IMR-90 (cell line): ENCODE measurements around the gene SARM1. TPM values are rescaled to one million over a fixed set of nuclear protein-coding genes. Genes with fewer than 3 reads are reported as not detected.

Experiments used
- ATAC-seq: fragments of 200-7000 bp; cut with Tn5 transposase; 2 replicates; pipeline ENCODE4 v1.9.1; 2020; ENCODE audit warnings: low read depth, mild to moderate bottlenecking, moderate library complexity
- BruUV-seq: library from RNA; stranded (reverse); fragments of 400-500 nt; replicated peaks from 2 replicates; lab custom pipeline; 2021; lab: Mats Ljungman, UMichigan
- CTCF ChIA-PET: fragments of 300-600 bp; formaldehyde crosslinking; extraction: SDS; loops from one replicate; lab custom pipeline; 2021; ENCODE audit warnings: antibody characterized with exemption; lab: Yijun Ruan, JAX
- POLR2A ChIA-PET: fragments of 300-600 bp; sonication (Branson Sonifier 250); formaldehyde crosslinking; loops from one replicate; lab custom pipeline; 2022; ENCODE audit warnings: antibody characterized with exemption; ENCODE audit not compliant: unreplicated experiment; lab: Charles Lee
- DNase-seq: peaks from one replicate; pipeline ENCODE4 v3.0.0; 2013
- H2AFZ ChIP-seq: replicated peaks from 2 replicates; pipeline ENCODE3; 2013; ENCODE audit warnings: low read length, mild to moderate bottlenecking; ENCODE audit not compliant: poor library complexity
- H2AK5ac ChIP-seq: 2 replicates; pipeline ENCODE4 v1.6.1; 2013; ENCODE audit warnings: low read depth, low read length, inconsistent platforms
- H2AK9ac ChIP-seq: replicated peaks from 2 replicates; pipeline ENCODE3; 2013; ENCODE audit warnings: mild to moderate bottlenecking, low read depth, low read length, moderate library complexity; ENCODE audit not compliant: poor library complexity
- H2BK120ac ChIP-seq: 2 replicates; pipeline ENCODE4 v1.6.1; 2013; ENCODE audit warnings: low read depth, low read length, inconsistent platforms
- H2BK15ac ChIP-seq: 3 replicates; pipeline ENCODE4 v1.6.1; 2013; ENCODE audit warnings: low read depth, low read length, inconsistent platforms
- H2BK20ac ChIP-seq: 2 replicates; pipeline ENCODE4 v1.6.1; 2013; ENCODE audit warnings: low read depth, mild to moderate bottlenecking, inconsistent platforms, low read length, moderate library complexity
- H2BK5ac ChIP-seq: 2 replicates; pipeline ENCODE4 v1.6.1; 2013; ENCODE audit warnings: mild to moderate bottlenecking, low read depth, low read length, inconsistent platforms; ENCODE audit not compliant: poor library complexity, severe bottlenecking
- H3K14ac ChIP-seq: replicated peaks from 2 replicates; pipeline ENCODE4 v1.6.1; 2013; ENCODE audit warnings: low read depth, low read length, inconsistent platforms
- H3K18ac ChIP-seq: 2 replicates; pipeline ENCODE4 v1.6.1; 2013; ENCODE audit warnings: low read depth, low read length, control low read depth
- H3K23ac ChIP-seq: 2 replicates; pipeline ENCODE4 v1.6.1; 2013; ENCODE audit warnings: low read depth, low read length, inconsistent platforms
- H3K27ac ChIP-seq: 2 replicates; pipeline ENCODE4 v1.5.1; 2013; ENCODE audit warnings: mild to moderate bottlenecking, control low read depth, low read length; ENCODE audit not compliant: insufficient read depth
- H3K27me3 ChIP-seq: 2 replicates; pipeline ENCODE4 v1.6.1; 2013; ENCODE audit warnings: low read length; ENCODE audit not compliant: control insufficient read depth, insufficient read depth
- H3K36me3 ChIP-seq: 2 replicates; pipeline ENCODE4 v1.6.1; 2013; ENCODE audit warnings: low read length, mixed read lengths; ENCODE audit not compliant: control insufficient read depth, insufficient read depth
- H3K4ac ChIP-seq: 2 replicates; pipeline ENCODE4 v1.6.1; 2013; ENCODE audit warnings: low read depth, low read length, inconsistent platforms
- H3K4me1 ChIP-seq: 2 replicates; pipeline ENCODE4 v1.6.1; 2013; ENCODE audit warnings: low read length, mixed read lengths; ENCODE audit not compliant: control insufficient read depth, insufficient read depth
- H3K4me2 ChIP-seq: 2 replicates; pipeline ENCODE4 v1.6.1; 2013; ENCODE audit warnings: low read depth, mild to moderate bottlenecking, control low read depth, low read length, moderate library complexity
- H3K4me3 ChIP-seq: 2 replicates; pipeline ENCODE4 v1.5.1; 2013; ENCODE audit warnings: low read depth, mild to moderate bottlenecking, control low read depth, low read length, moderate library complexity; ENCODE audit not compliant: insufficient read depth
- H3K56ac ChIP-seq: 2 replicates; pipeline ENCODE4 v1.6.1; 2013; ENCODE audit warnings: low read length, inconsistent platforms; ENCODE audit not compliant: insufficient read depth; ENCODE audit errors: extremely low read depth
- H3K79me1 ChIP-seq, 2 experiments: 2 replicates each; pipeline ENCODE4 v1.6.1; 2013; ENCODE audit warnings: low read length in 2 of 2, inconsistent platforms in 1 of 2, low read depth in 1 of 2
- H3K9ac ChIP-seq: 2 replicates; pipeline ENCODE4 v1.6.1; 2013; ENCODE audit warnings: low read depth, low read length, control low read depth
- H3K9me1 ChIP-seq: 2 replicates; pipeline ENCODE4 v1.6.1; 2013; ENCODE audit warnings: low read length, inconsistent platforms; ENCODE audit not compliant: insufficient read depth
- H3K9me3 ChIP-seq: 2 replicates; pipeline ENCODE4 v1.6.1; 2013; ENCODE audit warnings: low read length; ENCODE audit not compliant: control insufficient read depth, insufficient read depth
- H4K20me1 ChIP-seq: 2 replicates; pipeline ENCODE4 v1.6.1; 2013; ENCODE audit warnings: low read length, inconsistent platforms; ENCODE audit not compliant: insufficient read depth
- H4K5ac ChIP-seq: 2 replicates; pipeline ENCODE4 v1.6.1; 2013; ENCODE audit warnings: mild to moderate bottlenecking, low read depth, low read length, control low read depth
- H4K8ac ChIP-seq, 2 experiments: 2 replicates each; pipeline ENCODE4 v1.6.1; 2013; ENCODE audit warnings: low read depth in 2 of 2, low read length in 2 of 2, control low read depth in 1 of 2, inconsistent platforms in 1 of 2
- H4K91ac ChIP-seq: 2 replicates; pipeline ENCODE4 v1.6.1; 2013; ENCODE audit warnings: low read depth, low read length, inconsistent platforms; ENCODE audit not compliant: insufficient read depth
- CEBPB ChIP-seq: IDR thresholded peaks from 2 replicates; pipeline ENCODE4 v1.6.1; 2012; ENCODE audit warnings: low read depth, low read length, improper control_type of control experiment
- CHD1 ChIP-seq: IDR thresholded peaks from 2 replicates; pipeline ENCODE4 v1.6.1; 2012; ENCODE audit warnings: low read depth, low read length, improper control_type of control experiment
- FOS ChIP-seq: fragments of 150-350 bp; IDR thresholded peaks from 2 replicates; pipeline ENCODE4 v1.6.1; 2016; ENCODE audit warnings: low read depth, low read length
- MAFK ChIP-seq: IDR thresholded peaks from 2 replicates; pipeline ENCODE4 v1.6.1; 2012; ENCODE audit warnings: low read depth, low read length, improper control_type of control experiment
- MAZ ChIP-seq: IDR thresholded peaks from 2 replicates; pipeline ENCODE4 v1.6.1; 2012; ENCODE audit warnings: low read depth, mild to moderate bottlenecking, low read length, improper control_type of control experiment, moderate library complexity, borderline replicate concordance
- MXI1 ChIP-seq: IDR thresholded peaks from 2 replicates; pipeline ENCODE4 v1.6.1; 2012; ENCODE audit warnings: low read depth, mild to moderate bottlenecking, low read length, moderate library complexity, borderline replicate concordance
- NFE2L2 ChIP-seq: fragments of 150-350 bp; IDR thresholded peaks from 2 replicates; pipeline ENCODE4 v1.6.1; 2016; ENCODE audit warnings: low read depth, mild to moderate bottlenecking, low read length
- POLR2A ChIP-seq: IDR thresholded peaks from 2 replicates; pipeline ENCODE4 v1.6.1; 2012; ENCODE audit warnings: mild to moderate bottlenecking, low read depth, low read length
- RAD21 ChIP-seq: IDR thresholded peaks from 2 replicates; pipeline ENCODE4 v1.6.1; 2012; ENCODE audit warnings: low read length, improper control_type of control experiment
- RCOR1 ChIP-seq: IDR thresholded peaks from 2 replicates; pipeline ENCODE4 v1.6.1; 2012; ENCODE audit warnings: mild to moderate bottlenecking, low read length, improper control_type of control experiment; ENCODE audit not compliant: insufficient replicate concordance
- WGBS, 2 experiments: methylation state at CpG; one replicate each; pipeline versions ENCODE4 v1.1.5 to v1.1.7; 2013; ENCODE audit warnings: missing lambda C conversion rate in 2 of 2; ENCODE audit not compliant: insufficient read length in 1 of 2; ENCODE audit errors: extremely low coverage in 2 of 2; 5-methylcytosine and 5-hydroxymethylcytosine counted together
- dilution Hi-C: fragments of 300-500 bp; cut with HindIII; formaldehyde crosslinking; loops from one replicate; pipeline ENCODE4 v1.14.3; 2018; ENCODE audit warnings: low sequenced_read_pairs; ENCODE audit not compliant: unreplicated experiment
- in situ Hi-C: fragments of 300-500 bp; cut with MboI; formaldehyde crosslinking; loops from 3 replicates; pipeline ENCODE4 v1.14.3; 2019; ENCODE audit warnings: low sequenced_read_pairs, inconsistent platforms, mixed read lengths
- intact Hi-C: fragments of 100-400 bp; cut with micrococcal nuclease; formaldehyde crosslinking; loops from 2 replicates; pipeline ENCODE4 v1.10.0; 2022
- polyA plus RNA-seq, 3 experiments: library from polyadenylated mRNA; depleted of rRNA; stranded (reverse); fragments of >200 nt; gene quantifications; 2 replicates each; pipeline ENCODE4 v1.2.3, GENCODE V29; 2012; ENCODE audit warnings: low replicate concordance in 1 of 3
- total RNA-seq: library from RNA; depleted of rRNA; stranded (reverse); fragments of >200 nt; gene quantifications from 2 replicates; pipeline ENCODE4 v1.2.3, GENCODE V29; 2012
- TF ChIP-seq, protein P1 (sequence below): fragments of 150-350 bp; IDR thresholded peaks from 2 replicates; pipeline ENCODE4 v1.6.1; 2017; ENCODE audit warnings: mild to moderate bottlenecking, antibody characterized with exemption, low read length, low read depth

SARM1 gene
- total and polyA plus RNA-seq, 2 of the 4 experiments (the other 2 are of a cell fraction), result 3.4 to 11.4 TPM

DNA sequence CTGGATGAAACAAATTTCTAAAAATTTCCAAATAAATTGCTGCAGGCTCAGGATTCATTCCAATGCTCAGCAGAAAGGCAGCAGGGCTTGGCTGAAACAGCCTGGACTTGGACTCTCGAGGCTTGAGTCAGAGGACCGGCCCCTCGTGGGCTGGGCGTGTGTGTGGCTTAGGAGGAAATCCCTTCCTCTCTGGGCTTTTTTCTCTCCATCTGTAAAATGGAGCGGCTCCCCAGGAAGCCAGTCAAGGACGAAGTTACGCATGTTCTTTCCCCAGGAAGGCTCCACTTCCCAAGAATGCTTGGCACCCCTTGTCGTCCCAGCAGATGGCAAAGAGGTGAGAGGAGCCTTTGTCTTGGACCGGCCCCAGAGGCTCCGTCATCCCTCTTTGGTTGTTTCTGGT is 21.0 kb downstream of the SARM1 start:
- Histone ChIP-seq H4K8ac (no peak overlapping the region), H3K36me3 (peaks cover 37% of the 10 kb centered on the region), H3K27me3 (no peaks in the 10 kb centered on the region), H2BK15ac (no peak overlapping the region), H3K4me1 (peaks cover 9% of the 10 kb centered on the region), H3K9ac (no peak overlapping the region), H3K23ac (no peak overlapping the region), H3K79me1 (no peaks in the 10 kb centered on the region), H2AK9ac (no peak overlapping the region), H4K91ac (no peak overlapping the region), H3K14ac (no peak overlapping the region), H3K27ac (no peak overlapping the region), H2BK5ac (no peak overlapping the region), H3K4me2 (no peak overlapping the region), H3K9me3 (no peaks in the 10 kb centered on the region), H2AFZ (no peak overlapping the region), H3K4ac (no peak overlapping the region), H2AK5ac (no peak overlapping the region), H3K56ac (no peak overlapping the region), H3K18ac (no peak overlapping the region), H2BK120ac (no peak overlapping the region), H2BK20ac (no peak overlapping the region), H4K20me1 (no peaks in the 10 kb centered on the region), H3K4me3 (no peak overlapping the region), H3K9me1 (peaks cover 7% of the 10 kb centered on the region; the same call in 1 of the 2 replicates), H4K5ac (no peak overlapping the region)
- ChIA-PET CTCF (no interaction called here), POLR2A (no interaction called here)
- BruUV-seq, result no TSS peak
- no peak for TF ChIP-seq FOS
- TF ChIP-seq POLR2A, result no peak
- no peak for TF ChIP-seq MAFK
- TF ChIP-seq MXI1, result no peak
- TF ChIP-seq, protein P1, sequence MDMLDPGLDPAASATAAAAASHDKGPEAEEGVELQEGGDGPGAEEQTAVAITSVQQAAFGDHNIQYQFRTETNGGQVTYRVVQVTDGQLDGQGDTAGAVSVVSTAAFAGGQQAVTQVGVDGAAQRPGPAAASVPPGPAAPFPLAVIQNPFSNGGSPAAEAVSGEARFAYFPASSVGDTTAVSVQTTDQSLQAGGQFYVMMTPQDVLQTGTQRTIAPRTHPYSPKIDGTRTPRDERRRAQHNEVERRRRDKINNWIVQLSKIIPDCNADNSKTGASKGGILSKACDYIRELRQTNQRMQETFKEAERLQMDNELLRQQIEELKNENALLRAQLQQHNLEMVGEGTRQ, result no peak
- no peak for TF ChIP-seq NFE2L2
- TF ChIP-seq CEBPB, result no peak
- TF ChIP-seq RCOR1, result no peak
- TF ChIP-seq CHD1, result no peak
- no peak for TF ChIP-seq RAD21
- TF ChIP-seq MAZ, result no peak
- ATAC-seq (no peak), DNase-seq (no peak)
- 100% methylated on average over 1 of the region's 10 CpGs; no CpG with 5 or more reads in 1 of the 2 experiments for WGBS, 2 experiments
- in situ Hi-C loops (no loop called here), intact Hi-C loops (no loop called here), dilution Hi-C loops (no loop called here)
